HG03060 (cell line): ENCODE measurements around the gene MGP.

Source experiments
- ATAC-seq: cut with Tn5 transposase; IDR thresholded peaks from one replicate; pipeline ENCODE4 v1.9.1; 2021; ENCODE audit warnings: low read depth, moderate number of reproducible peaks; ENCODE audit not compliant: unreplicated experiment

The MGP gene

GRCh38 chr12:14885718-14886221 is at the start of gene MGP:
MGP (minus strand) TSS chr12:14885854; CDS start chr12:14885791, 63 bp downstream.
- no peak for ATAC-seq

- ATAC-seq: no peak
Observed at GRCh38 chr12:14935031-14935430, 49.4 kb upstream of the MGP start.

GRCh38 chr12:14934511-14934910 is 48.9 kb upstream of the MGP start:
- ATAC-seq: no peak

- ATAC-seq: no peak
Observed at GRCh38 chr12:14931791-14932560, 46.3 kb upstream of the MGP start.

GRCh38 chr12:14931359-14931758 is 45.7 kb upstream of the MGP start:
- no peak for ATAC-seq

- no peak for ATAC-seq
Observed at GRCh38 chr12:14930299-14930698, 44.6 kb upstream of the MGP start.

- no peak for ATAC-seq
Observed at GRCh38 chr12:14928931-14929330, 43.3 kb upstream of the MGP start.

- no peak for ATAC-seq
Observed at GRCh38 chr12:14927267-14927666, 41.6 kb upstream of the MGP start.

- ATAC-seq: no peak
Observed at GRCh38 chr12:14924541-14924940, 38.9 kb upstream of the MGP start.

- no peak for ATAC-seq
Observed at GRCh38 chr12:14923944-14924343, 38.3 kb upstream of the MGP start.

GRCh38 chr12:14921218-14921617 is 35.6 kb upstream of the MGP start:
- ATAC-seq: no peak

- no peak for ATAC-seq
Observed at GRCh38 chr12:14920475-14921126, 34.9 kb upstream of the MGP start.

GRCh38 chr12:14919455-14919854 is 33.8 kb upstream of the MGP start:
- no peak for ATAC-seq

GRCh38 chr12:14915736-14916135 is 30.1 kb upstream of the MGP start:
- ATAC-seq: no peak

- ATAC-seq: no peak
Observed at GRCh38 chr12:14913381-14913781, 27.7 kb upstream of the MGP start.

GRCh38 chr12:14911131-14911530 is 25.5 kb upstream of the MGP start:
- ATAC-seq: no peak

GRCh38 chr12:14910090-14910915 is 24.6 kb upstream of the MGP start:
- ATAC-seq: no peak

GRCh38 chr12:14907953-14908352 is 22.3 kb upstream of the MGP start:
- no peak for ATAC-seq

- ATAC-seq: no peak
Observed at GRCh38 chr12:14906114-14906513, 20.5 kb upstream of the MGP start.

GRCh38 chr12:14905269-14906004 is 19.8 kb upstream of the MGP start:
- no peak for ATAC-seq
